CD4-positive, alpha-beta T cell (primary cell): Measurements from ENCODE around the gene NIPAL1. TPM values are rescaled to one million over a fixed set of nuclear protein-coding genes. Genes with fewer than 3 reads are reported as not detected.

Experiments used
- ATAC-seq: fragments of 200-7000 bp; cut with Tn5 transposase; one replicate; pipeline ENCODE4 v1.10.0; 2022; ENCODE audit warnings: mild to moderate bottlenecking; ENCODE audit not compliant: poor library complexity
- CTCF ChIA-PET: fragments of 350-600 bp; sonication (Branson Sonifier 250); formaldehyde crosslinking; loops from one replicate; lab custom pipeline; 2021; ENCODE audit warnings: antibody characterized with exemption, inconsistent platforms; lab: Charles Lee
- POLR2A ChIA-PET: fragments of 350-600 bp; sonication (Branson Sonifier 250); formaldehyde crosslinking; loops from one replicate; lab custom pipeline; 2021; ENCODE audit warnings: antibody characterized with exemption, inconsistent platforms; lab: Charles Lee
- DNase-seq, 14 experiments: peaks; one replicate each; pipeline ENCODE4 v3.0.0-alpha.2; 2013 to 2020; ENCODE audit warnings: mixed read lengths in 2 of 14
- H3K27ac ChIP-seq, 2 donors: one replicate each; pipeline versions ENCODE4 v1.5.1 to v1.7.0; 2013; ENCODE audit warnings: low read length in 2 of 2, low read depth in 1 of 2, mild to moderate bottlenecking in 1 of 2
- H3K27me3 ChIP-seq, 2 experiments: 1 replicate in 1 of 2; 2 replicates in 1 of 2; pipeline versions ENCODE4 v1.6.1 to v1.7.0; 2013; ENCODE audit warnings: low read length in 2 of 2, control low read depth in 1 of 2, mild to moderate bottlenecking in 1 of 2, moderate library complexity in 1 of 2; ENCODE audit not compliant: insufficient read depth in 2 of 2, control insufficient read depth in 1 of 2
- H3K36me3 ChIP-seq: one replicate; pipeline ENCODE4 v1.6.1; 2013; ENCODE audit warnings: low read length, control low read depth; ENCODE audit not compliant: insufficient read depth
- H3K4me1 ChIP-seq: one replicate; pipeline ENCODE4 v1.6.1; 2013; ENCODE audit warnings: low read length, control low read depth; ENCODE audit not compliant: insufficient read depth
- H3K4me3 ChIP-seq: one replicate; pipeline ENCODE4 v1.5.1; 2013; ENCODE audit warnings: mild to moderate bottlenecking, low read length, moderate library complexity
- H3K9me3 ChIP-seq, 2 experiments: 1 replicate in 1 of 2; 2 replicates in 1 of 2; pipeline versions ENCODE4 v1.6.1 to v1.7.0; 2013; ENCODE audit warnings: low read length in 2 of 2, mild to moderate bottlenecking in 2 of 2, control low read depth in 1 of 2, moderate library complexity in 1 of 2; ENCODE audit not compliant: control insufficient read depth in 1 of 2, insufficient read depth in 1 of 2
- H3K27ac Mint-ChIP-seq: one replicate; pipeline ENCODE4 v1.8.0; 2020; ENCODE audit warnings: mixed read lengths
- H3K27me3 Mint-ChIP-seq: one replicate; pipeline ENCODE4 v1.8.0; 2021; ENCODE audit warnings: mixed read lengths
- H3K36me3 Mint-ChIP-seq: one replicate; pipeline ENCODE4 v1.8.0; 2021; ENCODE audit warnings: low read depth, mixed read lengths
- H3K4me1 Mint-ChIP-seq: one replicate; pipeline ENCODE4 v1.8.0; 2021; ENCODE audit warnings: low read depth, mixed read lengths
- H3K4me3 Mint-ChIP-seq: one replicate; pipeline ENCODE4 v1.8.0; 2020; ENCODE audit warnings: mild to moderate bottlenecking, mixed read lengths
- H3K9me3 Mint-ChIP-seq: one replicate; pipeline ENCODE4 v1.8.0; 2020; ENCODE audit warnings: mixed read lengths
- intact Hi-C, 2 experiments: fragments of 100-400 bp; cut with DNase I in 1 of 2; cut with micrococcal nuclease in 1 of 2; formaldehyde crosslinking; loops; one replicate each; pipeline versions ENCODE4 v1.15.1 to v1.9.0; 2023 to 2025; cut with DNase I, micrococcal nuclease
- total RNA-seq, 174 experiments: library from RNA in 2 of 174; stranded (reverse) in 2 of 174; gene quantifications; one replicate each; pipeline ENCODE4 v1.2.3 and lab custom pipeline; 2021 to 2026
- TF ChIP-seq, protein P1 (sequence below): fragments of 200-600 bp; IDR thresholded peaks from one replicate; pipeline ENCODE4 v1.8.0; 2022; ENCODE audit warnings: antibody characterized with exemption, mild to moderate bottlenecking

The NIPAL1 gene
- total RNA-seq, 2 experiments from 2014 or later: 0.45 to 0.85 TPM

DNA sequence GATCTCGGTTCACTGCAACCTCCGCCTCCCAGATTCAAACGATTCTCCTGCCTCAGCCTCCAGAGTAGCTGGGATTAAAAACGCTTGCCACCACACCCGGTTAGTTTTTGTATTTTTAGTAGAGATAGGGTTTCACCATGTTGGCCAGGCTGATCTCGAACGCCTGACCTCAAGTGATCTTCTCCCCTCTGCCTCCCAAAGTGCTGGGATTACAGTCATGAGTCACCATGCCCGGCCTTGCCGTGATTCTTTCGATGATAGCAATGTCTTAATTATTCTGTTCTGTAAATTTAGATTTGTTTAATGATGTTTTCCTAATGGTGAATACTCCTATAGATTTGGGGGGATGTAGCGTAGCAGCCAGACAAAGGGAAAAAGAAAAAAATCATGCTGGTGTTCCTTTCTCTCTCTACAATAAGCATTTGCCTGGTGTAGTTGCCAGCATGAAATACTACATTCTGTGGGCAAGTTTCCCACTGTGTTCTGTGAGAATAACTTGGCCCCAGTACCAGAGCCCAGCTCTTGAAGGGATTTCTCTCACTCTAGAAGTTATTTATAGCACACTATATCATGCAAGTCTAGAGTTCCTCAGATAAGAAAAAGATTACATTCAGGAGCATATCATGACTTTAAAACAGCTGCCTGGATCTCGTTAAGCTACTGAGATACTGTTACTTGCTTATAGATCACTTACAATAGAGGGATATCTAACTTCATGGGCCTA, 15.4 kb downstream of the NIPAL1 start:
- intact Hi-C loops: loop anchor here (2.0 kb wide), 2 partner anchors 55 to 109 kb away; no protein-coding TSS in a partner anchor
- H3K4me3 ChIP-seq: no peak overlapping the region
- DNase-seq: no peak
- no peak overlapping the region for H3K4me3 Mint-ChIP-seq
- no peaks in the 10 kb centered on the region for H3K27me3 Mint-ChIP-seq
- no peak for ATAC-seq
- ChIA-PET POLR2A (no interaction called here), CTCF (no interaction called here)
- H3K9me3 Mint-ChIP-seq: no peaks in the 10 kb centered on the region
- no peaks in the 10 kb centered on the region for H3K36me3 ChIP-seq
- H3K27ac Mint-ChIP-seq: no peak overlapping the region
- peaks cover 3% of the 10 kb centered on the region for H3K4me1 ChIP-seq
- no peak overlapping the region for H3K27ac ChIP-seq
- peaks cover 5% of the 10 kb centered on the region for H3K4me1 Mint-ChIP-seq
- H3K36me3 Mint-ChIP-seq: no peaks in the 10 kb centered on the region
- H3K27me3 ChIP-seq: no peaks in the 10 kb centered on the region
- TF ChIP-seq, protein P1, sequence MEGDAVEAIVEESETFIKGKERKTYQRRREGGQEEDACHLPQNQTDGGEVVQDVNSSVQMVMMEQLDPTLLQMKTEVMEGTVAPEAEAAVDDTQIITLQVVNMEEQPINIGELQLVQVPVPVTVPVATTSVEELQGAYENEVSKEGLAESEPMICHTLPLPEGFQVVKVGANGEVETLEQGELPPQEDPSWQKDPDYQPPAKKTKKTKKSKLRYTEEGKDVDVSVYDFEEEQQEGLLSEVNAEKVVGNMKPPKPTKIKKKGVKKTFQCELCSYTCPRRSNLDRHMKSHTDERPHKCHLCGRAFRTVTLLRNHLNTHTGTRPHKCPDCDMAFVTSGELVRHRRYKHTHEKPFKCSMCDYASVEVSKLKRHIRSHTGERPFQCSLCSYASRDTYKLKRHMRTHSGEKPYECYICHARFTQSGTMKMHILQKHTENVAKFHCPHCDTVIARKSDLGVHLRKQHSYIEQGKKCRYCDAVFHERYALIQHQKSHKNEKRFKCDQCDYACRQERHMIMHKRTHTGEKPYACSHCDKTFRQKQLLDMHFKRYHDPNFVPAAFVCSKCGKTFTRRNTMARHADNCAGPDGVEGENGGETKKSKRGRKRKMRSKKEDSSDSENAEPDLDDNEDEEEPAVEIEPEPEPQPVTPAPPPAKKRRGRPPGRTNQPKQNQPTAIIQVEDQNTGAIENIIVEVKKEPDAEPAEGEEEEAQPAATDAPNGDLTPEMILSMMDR: no peak
- H3K9me3 ChIP-seq: no peaks in the 10 kb centered on the region

DNA sequence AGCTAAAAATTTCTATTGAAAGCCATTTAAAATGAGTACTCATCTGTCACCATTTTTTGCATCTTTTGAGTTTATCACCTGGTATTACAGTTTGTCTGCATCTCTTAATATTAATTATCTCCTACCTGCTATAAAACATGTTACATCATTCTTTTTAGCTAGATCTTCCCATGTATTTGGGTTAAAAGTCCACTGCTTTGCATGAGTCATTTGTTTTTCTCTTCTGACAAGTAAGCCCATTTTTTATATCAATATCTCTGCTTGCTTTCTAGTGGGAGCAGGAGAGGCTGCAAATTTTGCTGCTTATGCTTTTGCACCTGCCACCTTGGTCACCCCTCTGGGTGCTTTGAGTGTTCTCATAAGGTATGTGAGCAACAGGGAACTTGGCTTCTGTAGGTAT, 16.1 kb downstream of the NIPAL1 start:
- Mint-ChIP-seq H3K4me3 (no peak overlapping the region), H3K36me3 (no peaks in the 10 kb centered on the region), H3K9me3 (no peaks in the 10 kb centered on the region), H3K4me1 (peaks cover 5% of the 10 kb centered on the region), H3K27me3 (no peaks in the 10 kb centered on the region), H3K27ac (no peak overlapping the region)
- no peak overlapping the region for H3K27ac ChIP-seq
- DNase-seq (no peak), ATAC-seq (no peak)
- POLR2A ChIA-PET: no interaction called here
- intact Hi-C loops: loop anchor here (1.0 to 2.0 kb wide), 3 partner anchors 54 to 108 kb away; no protein-coding TSS in a partner anchor
- H3K9me3 ChIP-seq: no peaks in the 10 kb centered on the region
- H3K27me3 ChIP-seq: no peaks in the 10 kb centered on the region
- TF ChIP-seq, protein P1: no peak
- no peaks in the 10 kb centered on the region for H3K36me3 ChIP-seq
- CTCF ChIA-PET: interaction anchor here (0.6 kb wide), 1 partner anchor 22 kb away, joined by 3 read pairs; no protein-coding TSS in a partner anchor
- no peak overlapping the region for H3K4me3 ChIP-seq
- H3K4me1 ChIP-seq: peaks cover 3% of the 10 kb centered on the region

DNA sequence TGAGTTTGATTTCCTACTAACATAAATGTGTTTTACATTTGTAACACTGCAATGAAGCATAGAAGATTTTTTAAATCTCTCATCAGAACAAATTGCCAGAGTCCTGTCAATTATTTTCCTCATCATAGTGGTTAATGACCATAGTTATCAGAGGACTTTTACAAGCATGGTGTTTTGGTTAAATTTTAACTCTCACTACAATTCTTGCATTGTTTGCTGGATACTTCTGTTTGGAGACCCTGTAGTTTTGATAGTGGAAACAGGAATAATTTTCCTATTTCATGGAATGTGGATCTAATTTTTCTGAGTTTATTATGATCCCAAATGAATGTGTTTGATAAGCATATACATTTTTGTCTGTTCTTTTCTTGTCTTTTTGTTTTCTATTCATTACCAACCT, 16.8 kb downstream of the NIPAL1 start:
- H3K4me3 Mint-ChIP-seq: no peak overlapping the region
- no peak overlapping the region for H3K27ac Mint-ChIP-seq
- H3K4me1 ChIP-seq: peaks cover 3% of the 10 kb centered on the region
- no peak overlapping the region for H3K4me3 ChIP-seq
- H3K27me3 Mint-ChIP-seq: no peaks in the 10 kb centered on the region
- no peak overlapping the region for H3K27ac ChIP-seq
- peaks cover 5% of the 10 kb centered on the region for H3K4me1 Mint-ChIP-seq
- no peaks in the 10 kb centered on the region for H3K36me3 ChIP-seq
- no peaks in the 10 kb centered on the region for H3K27me3 ChIP-seq
- intact Hi-C loops: loop anchor here (1.0 to 2.0 kb wide), 3 partner anchors 53 to 107 kb away; no protein-coding TSS in a partner anchor
- ChIA-PET CTCF (interaction anchor here (0.8 to 2.1 kb wide), 7 partner anchors 11 to 105 kb away, joined by 4 to 11 read pairs (median 8); no protein-coding TSS in a partner anchor), POLR2A (interaction anchor here (0.6 to 1.1 kb wide), 2 partner anchors 13 to 94 kb away, joined by 3 read pairs; no protein-coding TSS in a partner anchor)
- DNase-seq (no peak), ATAC-seq (no peak)
- no peaks in the 10 kb centered on the region for H3K9me3 ChIP-seq
- TF ChIP-seq, protein P1: no peak
- H3K9me3 Mint-ChIP-seq: no peaks in the 10 kb centered on the region
- H3K36me3 Mint-ChIP-seq: no peaks in the 10 kb centered on the region
